HAP-1 (cell line): Measurements from ENCODE around the gene SLC25A21.

Experiments used
- DNase-seq, 2 experiments: peaks; one replicate each; pipeline ENCODE4 v3.0.0-alpha.2; 2016 to 2020; ENCODE audit warnings: low spot score in 2 of 2
- H3K27me3 ChIP-seq: fragments of 250-450 bp; sonication (Bioruptor Pico); 2 replicates; pipeline ENCODE4 v1.5.1; 2020; ENCODE audit warnings: low read depth, mild to moderate bottlenecking, moderate library complexity
- H3K36me3 ChIP-seq: fragments of 250-450 bp; sonication (Bioruptor Pico); replicated peaks from 2 replicates; pipeline ENCODE4 v1.5.1; 2020; ENCODE audit warnings: mild to moderate bottlenecking
- H3K4me1 ChIP-seq: fragments of 250-450 bp; sonication (Bioruptor Pico); 2 replicates; pipeline ENCODE4 v1.5.1; 2020; ENCODE audit warnings: mild to moderate bottlenecking
- H3K4me3 ChIP-seq: fragments of 250-450 bp; sonication (Bioruptor Pico); 2 replicates; pipeline ENCODE4 v1.5.1; 2020; ENCODE audit warnings: mild to moderate bottlenecking, moderate library complexity
- H3K9me3 ChIP-seq: fragments of 250-450 bp; sonication (Bioruptor Pico); 2 replicates; pipeline ENCODE4 v1.5.1; 2020; ENCODE audit warnings: mild to moderate bottlenecking, moderate library complexity
- in situ Hi-C: fragments of 300-500 bp; cut with MboI; formaldehyde crosslinking; loops from 3 replicates; pipeline ENCODE4 v1.14.3; 2020; ENCODE audit warnings: low sequenced_read_pairs, inconsistent platforms, mixed read lengths

SLC25A21 gene

DNA sequence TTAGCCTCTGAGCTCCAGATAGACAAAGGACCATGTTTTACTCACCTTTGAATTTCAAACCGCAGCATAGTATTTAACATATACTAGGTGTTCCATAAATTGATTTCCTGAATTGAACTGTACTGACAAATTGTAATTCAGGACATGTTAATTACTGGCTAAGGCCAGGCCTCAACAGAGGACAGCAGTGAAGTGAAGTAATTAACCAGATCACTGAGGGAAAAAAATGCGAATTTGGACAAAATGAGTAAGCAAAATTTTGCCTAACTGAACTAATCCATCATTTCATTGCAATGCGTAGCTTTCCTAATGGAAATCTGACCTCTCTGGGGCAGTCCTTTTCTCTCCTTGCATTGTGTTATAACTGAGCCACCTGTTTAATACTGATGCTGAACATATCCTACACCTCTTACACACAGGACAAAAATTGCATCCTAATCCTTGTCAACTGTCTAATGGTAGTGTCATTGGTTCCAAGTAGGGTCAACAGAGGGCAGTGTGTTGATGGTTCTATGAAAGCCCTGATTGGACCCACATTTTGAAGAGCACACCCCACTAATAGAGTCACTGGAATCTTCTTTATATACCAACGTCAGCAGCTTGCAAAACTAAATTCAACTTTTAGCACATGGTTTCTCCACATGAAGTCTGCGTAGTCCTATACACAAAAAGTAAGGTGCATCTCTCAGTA, 148.4 kb downstream of the SLC25A21 start:
- in situ Hi-C loops, result no loop called here
- no peak overlapping the region for H3K4me3 ChIP-seq
- no peak for DNase-seq

DNA sequence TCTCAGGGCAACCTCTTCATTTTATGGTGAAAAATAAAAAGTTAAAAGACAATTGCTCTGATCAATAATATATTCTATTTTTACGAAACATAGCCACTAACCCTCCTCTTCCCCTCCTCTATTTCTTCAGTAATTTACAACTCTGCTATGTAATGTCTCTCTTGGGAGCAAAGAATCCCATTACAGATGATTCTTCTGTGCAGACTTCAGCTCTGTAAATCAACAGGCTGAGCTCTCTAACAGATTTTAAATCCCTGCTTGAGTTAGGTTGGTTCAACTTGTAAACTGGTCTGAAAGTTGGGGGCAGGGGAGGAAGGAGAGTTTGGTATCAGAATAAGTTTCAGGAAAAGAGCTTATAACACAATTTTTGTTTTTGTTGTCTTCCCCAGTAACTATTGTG, 151.0 kb downstream of the SLC25A21 start:
- peaks cover 2% of the 10 kb centered on the region; the same call in 1 of the 2 replicates for H3K27me3 ChIP-seq
- H3K36me3 ChIP-seq, result no peaks in the 10 kb centered on the region
- no peak overlapping the region for H3K4me3 ChIP-seq
- no peaks in the 10 kb centered on the region for H3K4me1 ChIP-seq
- no peaks in the 10 kb centered on the region for H3K9me3 ChIP-seq
- no peak for DNase-seq
- in situ Hi-C loops, result no loop called here

More for the DNA sequence above, 148.4 kb downstream of the SLC25A21 start:
- H3K36me3 ChIP-seq, result no peaks in the 10 kb centered on the region
- no peaks in the 10 kb centered on the region for H3K4me1 ChIP-seq
- peaks cover 2% of the 10 kb centered on the region; the same call in 1 of the 2 replicates for H3K27me3 ChIP-seq
- no peaks in the 10 kb centered on the region for H3K9me3 ChIP-seq

DNA sequence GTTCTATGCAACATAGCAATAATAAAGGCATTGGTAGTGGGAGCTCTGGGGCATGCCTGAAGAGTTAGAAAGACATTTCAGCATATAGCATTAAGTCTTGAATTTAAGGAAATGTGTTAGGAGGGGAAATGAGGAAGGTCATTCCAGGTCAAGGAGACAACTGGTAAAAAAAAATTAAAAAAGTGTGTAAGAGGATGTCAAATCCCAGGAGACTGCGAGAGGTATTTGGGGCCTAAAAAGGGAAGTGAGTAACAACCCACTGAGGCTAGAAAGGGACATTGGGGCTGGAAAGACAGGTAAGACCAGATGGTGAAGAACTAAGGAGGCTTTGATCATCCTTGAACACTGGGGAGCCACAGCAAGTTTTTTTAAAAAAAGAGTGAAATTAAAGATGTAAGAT, 152.9 kb downstream of the SLC25A21 start:
- DNase-seq, result no peak
- H3K36me3 ChIP-seq, result no peaks in the 10 kb centered on the region
- in situ Hi-C loops, result no loop called here
- no peak overlapping the region for H3K4me3 ChIP-seq
- no peaks in the 10 kb centered on the region for H3K9me3 ChIP-seq
- peaks cover under 1% of the 10 kb centered on the region; the same call in 1 of the 2 replicates for H3K27me3 ChIP-seq
- H3K4me1 ChIP-seq, result no peaks in the 10 kb centered on the region

- Histone ChIP-seq H3K36me3 (no peaks in the 10 kb centered on the region), H3K27me3 (no peaks in the 10 kb centered on the region), H3K4me1 (no peaks in the 10 kb centered on the region), H3K4me3 (no peak overlapping the region), H3K9me3 (no peaks in the 10 kb centered on the region)
- no peak for DNase-seq
- in situ Hi-C loops, result no loop called here
Measured at GRCh38 chr14:37018571-37019240, 153.7 kb downstream of the SLC25A21 start.

DNA sequence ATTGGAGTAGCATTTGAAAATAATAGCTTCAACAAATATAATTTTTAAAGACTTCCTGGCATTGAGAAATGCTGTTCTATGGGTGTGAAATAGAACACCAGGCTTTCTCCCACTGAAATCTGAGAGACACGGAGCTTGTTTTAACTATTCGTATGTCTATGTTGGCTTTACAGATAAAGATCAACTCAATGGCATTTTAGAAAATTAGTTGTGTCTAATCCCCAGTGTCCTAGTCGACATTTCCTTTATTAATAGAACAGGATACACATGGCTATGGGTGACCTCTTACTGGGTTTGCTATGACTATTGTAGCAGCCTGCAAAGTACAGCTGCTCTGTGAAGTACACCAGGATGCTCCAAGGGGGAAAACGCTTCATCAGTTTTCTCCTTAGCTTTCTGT, 159.3 kb downstream of the SLC25A21 start:
- in situ Hi-C loops, result no loop called here
- Histone ChIP-seq H3K36me3 (no peaks in the 10 kb centered on the region), H3K4me1 (no peaks in the 10 kb centered on the region), H3K9me3 (no peaks in the 10 kb centered on the region), H3K27me3 (no peaks in the 10 kb centered on the region), H3K4me3 (no peak overlapping the region)
- no peak for DNase-seq

DNA sequence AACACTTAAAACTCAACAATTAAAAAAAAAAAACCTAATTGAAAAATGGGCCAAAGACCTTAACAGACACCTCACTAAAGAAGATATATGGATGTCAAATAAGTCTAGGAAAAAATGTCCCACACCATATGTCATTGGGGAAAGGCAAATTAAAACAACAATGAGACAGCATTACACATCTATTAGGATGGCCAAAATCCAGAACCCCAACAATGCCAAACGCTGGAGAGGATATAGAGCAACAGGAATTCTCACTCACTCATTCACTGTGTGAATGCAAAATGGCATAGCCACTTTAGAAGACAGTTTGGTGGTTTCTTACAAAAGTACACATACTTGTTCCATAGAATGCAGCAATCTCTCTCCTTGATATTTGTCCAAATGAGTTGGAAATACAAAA, 173.7 kb downstream of the SLC25A21 start:
- in situ Hi-C loops, result no loop called here

GRCh38 chr14:36997843-36998242, 174.6 kb downstream of the SLC25A21 start:
- no peaks in the 10 kb centered on the region for H3K4me1 ChIP-seq
- H3K27me3 ChIP-seq, result peaks cover 4% of the 10 kb centered on the region; the same call in 1 of the 2 replicates
- DNase-seq, result no peak

More for the DNA sequence above, 173.7 kb downstream of the SLC25A21 start:
- no peaks in the 10 kb centered on the region for H3K9me3 ChIP-seq
- no peaks in the 10 kb centered on the region for H3K36me3 ChIP-seq
- no peaks in the 10 kb centered on the region for H3K27me3 ChIP-seq
- H3K4me3 ChIP-seq, result no peak overlapping the region
- H3K4me1 ChIP-seq, result no peaks in the 10 kb centered on the region
- DNase-seq, result no peak

DNA sequence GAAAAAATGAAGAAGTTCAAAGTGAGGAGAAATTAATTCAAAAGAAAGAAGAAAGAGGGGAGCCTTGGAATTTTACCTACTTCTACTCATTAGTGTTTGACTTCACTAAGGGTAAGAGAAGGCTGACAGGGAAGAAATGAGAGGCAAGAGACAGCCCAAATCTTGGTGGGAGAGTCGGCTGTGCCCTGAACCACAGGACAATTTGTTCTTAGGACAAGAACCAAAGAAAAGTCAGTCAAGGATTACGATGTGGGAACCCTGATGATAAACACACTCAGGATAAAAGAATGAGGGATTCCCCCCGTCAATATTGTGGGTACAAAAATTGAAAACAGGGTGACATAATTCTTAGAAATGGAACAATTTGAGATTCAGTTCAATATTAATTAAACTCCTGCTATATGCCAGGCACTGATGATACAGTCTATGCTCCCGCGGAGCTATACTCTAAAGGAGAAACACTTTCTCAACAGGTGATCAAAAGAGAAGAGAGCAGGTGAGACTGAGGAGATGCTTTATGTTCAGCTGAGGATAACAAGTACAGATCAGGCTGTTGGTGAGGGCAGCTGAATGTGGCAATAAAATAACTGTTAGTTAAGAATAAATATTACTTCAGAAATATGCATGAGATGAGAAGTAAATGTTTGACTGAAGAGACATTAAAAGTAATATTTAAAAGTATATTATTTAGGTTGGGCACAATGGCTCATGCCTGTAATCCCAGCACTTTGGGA, 175.4 kb downstream of the SLC25A21 start:
- Histone ChIP-seq H3K4me1 (no peaks in the 10 kb centered on the region), H3K36me3 (no peaks in the 10 kb centered on the region), H3K27me3 (peaks cover 4% of the 10 kb centered on the region; the same call in 1 of the 2 replicates), H3K9me3 (no peaks in the 10 kb centered on the region), H3K4me3 (no peak overlapping the region)
- in situ Hi-C loops, result no loop called here
- DNase-seq, result no peak

More at GRCh38 chr14:36997843-36998242, 174.6 kb downstream of the SLC25A21 start:
- no peaks in the 10 kb centered on the region for H3K36me3 ChIP-seq
- in situ Hi-C loops, result no loop called here
- H3K9me3 ChIP-seq, result no peaks in the 10 kb centered on the region
- no peak overlapping the region for H3K4me3 ChIP-seq

DNA sequence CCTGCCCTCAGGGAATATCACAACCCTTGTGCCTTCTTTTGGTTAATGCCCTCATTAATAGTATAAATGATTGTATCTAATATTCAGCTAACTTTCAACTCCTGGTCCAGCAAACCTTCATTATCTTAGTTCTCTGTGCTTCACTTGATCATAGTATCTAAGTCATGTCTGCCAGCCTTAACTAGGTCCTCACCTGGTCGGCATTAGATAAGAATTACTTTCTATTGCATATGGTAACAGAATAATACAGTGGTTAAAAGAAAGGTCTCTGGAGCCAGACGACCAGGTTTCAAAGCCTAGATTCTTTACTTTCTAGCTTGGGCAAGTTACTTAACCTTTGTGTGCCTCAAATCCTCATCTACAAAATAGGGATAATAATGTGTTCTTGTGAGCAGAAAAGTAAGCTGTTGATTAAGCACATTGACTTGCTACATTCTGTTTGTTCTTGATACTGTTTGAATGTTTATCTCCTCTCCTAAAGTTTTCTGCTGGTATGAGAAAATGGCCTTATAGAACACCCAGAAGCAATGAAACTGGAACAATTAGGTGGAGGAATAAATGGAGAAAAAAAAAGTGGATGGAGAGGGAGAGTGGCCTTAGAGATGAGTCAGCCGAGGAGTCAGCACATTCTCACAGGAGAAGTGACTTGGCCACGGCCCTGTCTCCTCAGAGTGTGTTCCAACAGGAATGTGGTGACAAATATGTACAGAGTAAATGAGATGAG, 176.1 kb downstream of the SLC25A21 start:
- Histone ChIP-seq H3K27me3 (peaks cover 4% of the 10 kb centered on the region; the same call in 1 of the 2 replicates), H3K36me3 (no peaks in the 10 kb centered on the region), H3K4me3 (no peak overlapping the region), H3K4me1 (no peaks in the 10 kb centered on the region), H3K9me3 (no peaks in the 10 kb centered on the region)
- DNase-seq, result no peak
- in situ Hi-C loops, result no loop called here

DNA sequence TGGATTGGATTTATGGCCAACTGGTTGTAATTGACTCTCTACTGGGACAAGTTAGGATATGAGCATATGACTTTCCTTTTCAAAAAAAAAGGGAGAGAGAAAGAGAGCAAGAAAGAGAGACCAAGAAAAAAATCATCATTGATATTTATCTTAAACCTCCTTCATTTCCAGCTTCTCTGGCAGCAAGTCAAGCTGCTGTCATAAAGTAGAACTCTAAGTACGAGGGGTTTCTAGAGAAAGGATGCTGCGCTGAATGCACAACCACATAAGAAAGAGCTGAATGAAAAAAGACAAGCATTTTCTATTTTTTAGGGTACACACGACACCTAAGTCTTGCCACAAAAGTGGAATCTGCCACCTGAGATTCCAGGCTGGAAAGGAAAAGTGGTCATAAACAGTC, 182.6 kb downstream of the SLC25A21 start:
- H3K27me3 ChIP-seq, result peaks cover 4% of the 10 kb centered on the region; the same call in 1 of the 2 replicates
- H3K4me3 ChIP-seq, result no peak overlapping the region
- no peaks in the 10 kb centered on the region for H3K9me3 ChIP-seq
- in situ Hi-C loops, result no loop called here
- no peak for DNase-seq
- H3K36me3 ChIP-seq, result no peaks in the 10 kb centered on the region
- H3K4me1 ChIP-seq, result no peaks in the 10 kb centered on the region

GRCh38 chr14:36988989-36989388, 183.4 kb downstream of the SLC25A21 start:
- Histone ChIP-seq H3K9me3 (no peaks in the 10 kb centered on the region), H3K4me3 (no peak overlapping the region), H3K4me1 (no peaks in the 10 kb centered on the region), H3K36me3 (no peaks in the 10 kb centered on the region), H3K27me3 (peaks cover 4% of the 10 kb centered on the region; the same call in 1 of the 2 replicates)
- DNase-seq, result no peak
- in situ Hi-C loops, result no loop called here

DNA sequence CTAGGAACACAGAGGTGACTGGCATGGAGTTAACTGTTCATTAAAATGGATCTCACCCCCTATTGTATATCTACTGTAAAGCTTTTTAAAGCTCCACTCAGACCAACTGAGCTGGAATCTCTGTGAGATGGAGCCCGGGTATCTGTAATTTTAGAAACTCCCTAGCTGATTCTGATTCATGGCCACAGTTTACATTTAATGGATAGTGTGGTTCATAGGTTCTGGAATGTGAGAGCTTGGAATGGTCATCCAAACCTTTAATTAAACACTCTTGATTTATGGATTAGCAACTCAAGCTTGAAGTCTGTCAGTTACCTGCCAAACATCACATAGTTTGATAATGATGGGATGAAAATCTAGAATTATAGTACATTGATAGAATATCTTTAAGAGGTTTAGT, 183.8 kb downstream of the SLC25A21 start:
- in situ Hi-C loops, result no loop called here
- H3K4me3 ChIP-seq, result no peak overlapping the region
- H3K9me3 ChIP-seq, result no peaks in the 10 kb centered on the region
- H3K27me3 ChIP-seq, result peaks cover 4% of the 10 kb centered on the region; the same call in 1 of the 2 replicates
- no peaks in the 10 kb centered on the region for H3K36me3 ChIP-seq
- DNase-seq, result no peak
- no peaks in the 10 kb centered on the region for H3K4me1 ChIP-seq

DNA sequence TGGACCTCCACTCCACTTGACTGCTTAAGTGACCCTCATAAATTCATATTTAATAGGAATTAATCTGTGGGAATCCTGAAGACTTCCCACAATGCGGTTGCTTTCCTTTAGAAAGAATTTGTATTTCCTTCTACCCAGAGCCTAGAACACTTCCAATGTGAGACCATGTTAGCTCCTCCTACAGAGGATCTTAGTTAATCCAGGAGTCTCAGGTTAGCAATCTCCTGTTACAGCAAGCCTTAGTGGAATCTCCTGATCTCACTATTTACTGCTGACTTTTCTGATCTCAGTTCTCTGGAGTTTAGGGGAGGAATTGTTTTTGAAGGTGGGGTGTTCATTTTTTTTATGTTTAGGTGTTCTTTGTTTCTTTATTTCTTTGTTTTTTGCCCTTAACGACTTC, 186.0 kb downstream of the SLC25A21 start:
- in situ Hi-C loops, result no loop called here
- H3K36me3 ChIP-seq, result no peaks in the 10 kb centered on the region
- H3K4me1 ChIP-seq, result no peaks in the 10 kb centered on the region
- no peaks in the 10 kb centered on the region for H3K9me3 ChIP-seq
- H3K4me3 ChIP-seq, result no peak overlapping the region
- no peak for DNase-seq
- H3K27me3 ChIP-seq, result no peaks in the 10 kb centered on the region
